Ascending aorta (tissue), 2 donors: ENCODE results near the gene CFI. TPM values are rescaled to one million over a fixed set of nuclear protein-coding genes. Genes with fewer than 3 reads are reported as not detected.

Source experiments
- DNase-seq, 2 donors: peaks; one replicate each; pipeline ENCODE4 v3.0.0-alpha.2; 2019; ENCODE audit warnings: low spot score in 2 of 2
- H3K27ac ChIP-seq, 2 donors: fragments of 200-600 bp; sonication (generic); one replicate each; pipeline ENCODE4 v1.5.1; 2016 to 2017; ENCODE audit warnings: mild to moderate bottlenecking in 1 of 2
- H3K27me3 ChIP-seq: fragments of 200-600 bp; sonication (generic); one replicate; pipeline ENCODE4 v1.5.1; 2017
- H3K36me3 ChIP-seq, 2 donors: fragments of 200-600 bp; sonication (generic); one replicate each; pipeline ENCODE4 v1.5.1; 2016
- H3K4me1 ChIP-seq, 2 donors: fragments of 200-600 bp; sonication (generic); one replicate each; pipeline ENCODE4 v1.5.1; 2016 to 2017; ENCODE audit warnings: mild to moderate bottlenecking in 1 of 2
- H3K4me3 ChIP-seq, 2 donors: fragments of 200-600 bp; sonication (generic); one replicate each; pipeline ENCODE4 v1.5.1; 2016 to 2017; ENCODE audit warnings: mild to moderate bottlenecking in 1 of 2
- H3K9me3 ChIP-seq, 2 donors: fragments of 200-600 bp; sonication (generic); one replicate each; pipeline ENCODE4 v1.5.1; 2016
- intact Hi-C: fragments of 100-400 bp; cut with DNase I; formaldehyde crosslinking; loops from one replicate; pipeline ENCODE4 v1.15.1; 2023
- total RNA-seq: library from RNA; depleted of rRNA; stranded (reverse); fragments of >200 nt; gene quantifications from one replicate; pipeline ENCODE4 v1.1.0, GENCODE V29; 2016
- TF ChIP-seq, protein P1 (sequence below), 3 experiments: fragments of 200-600 bp in 2 of 3; fragments of 450-650 bp in 1 of 3; sonication (generic) in 2 of 3; IDR thresholded peaks; one replicate each; pipeline ENCODE4 v1.5.1; 2016 to 2019; ENCODE audit warnings: antibody characterized with exemption in 3 of 3, mild to moderate bottlenecking in 1 of 3, moderate library complexity in 1 of 3

The CFI gene
- total RNA-seq, 1 donor from 2014 or later, result 17.8 TPM

DNA sequence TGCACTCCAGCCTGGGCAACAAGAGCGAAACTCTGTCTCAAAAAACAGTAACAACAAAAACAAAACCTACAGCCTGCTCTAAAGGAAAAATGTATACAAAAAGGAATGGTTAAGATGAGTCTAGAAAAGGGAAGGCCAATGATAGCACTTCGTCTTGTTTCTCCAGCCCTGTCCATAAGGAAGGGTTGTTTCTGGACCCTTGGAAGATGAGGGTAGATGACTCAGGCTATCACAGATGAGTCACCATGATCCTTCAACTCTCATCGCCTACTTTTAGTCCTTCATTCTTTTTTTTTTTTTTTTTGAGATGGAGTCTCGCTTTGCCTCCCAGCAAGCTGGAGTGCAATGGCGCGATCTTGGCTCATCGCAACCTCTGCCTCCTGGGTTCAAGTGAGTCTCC, 80.8 kb downstream of the CFI start:
- H3K4me3 ChIP-seq, result no peak overlapping the region
- H3K9me3 ChIP-seq, result no peaks in the 10 kb centered on the region
- TF ChIP-seq, protein P1, sequence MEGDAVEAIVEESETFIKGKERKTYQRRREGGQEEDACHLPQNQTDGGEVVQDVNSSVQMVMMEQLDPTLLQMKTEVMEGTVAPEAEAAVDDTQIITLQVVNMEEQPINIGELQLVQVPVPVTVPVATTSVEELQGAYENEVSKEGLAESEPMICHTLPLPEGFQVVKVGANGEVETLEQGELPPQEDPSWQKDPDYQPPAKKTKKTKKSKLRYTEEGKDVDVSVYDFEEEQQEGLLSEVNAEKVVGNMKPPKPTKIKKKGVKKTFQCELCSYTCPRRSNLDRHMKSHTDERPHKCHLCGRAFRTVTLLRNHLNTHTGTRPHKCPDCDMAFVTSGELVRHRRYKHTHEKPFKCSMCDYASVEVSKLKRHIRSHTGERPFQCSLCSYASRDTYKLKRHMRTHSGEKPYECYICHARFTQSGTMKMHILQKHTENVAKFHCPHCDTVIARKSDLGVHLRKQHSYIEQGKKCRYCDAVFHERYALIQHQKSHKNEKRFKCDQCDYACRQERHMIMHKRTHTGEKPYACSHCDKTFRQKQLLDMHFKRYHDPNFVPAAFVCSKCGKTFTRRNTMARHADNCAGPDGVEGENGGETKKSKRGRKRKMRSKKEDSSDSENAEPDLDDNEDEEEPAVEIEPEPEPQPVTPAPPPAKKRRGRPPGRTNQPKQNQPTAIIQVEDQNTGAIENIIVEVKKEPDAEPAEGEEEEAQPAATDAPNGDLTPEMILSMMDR (IDR thresholded peaks at IDR 0.05), result no peak
- peaks cover 4 to 18% of the 10 kb centered on the region in 2 donors for H3K36me3 ChIP-seq
- no peak for DNase-seq
- H3K4me1 ChIP-seq, result no peaks in the 10 kb centered on the region
- intact Hi-C loops, result no loop called here
- H3K27me3 ChIP-seq, result no peaks in the 10 kb centered on the region
- H3K27ac ChIP-seq, result no peak overlapping the region

DNA sequence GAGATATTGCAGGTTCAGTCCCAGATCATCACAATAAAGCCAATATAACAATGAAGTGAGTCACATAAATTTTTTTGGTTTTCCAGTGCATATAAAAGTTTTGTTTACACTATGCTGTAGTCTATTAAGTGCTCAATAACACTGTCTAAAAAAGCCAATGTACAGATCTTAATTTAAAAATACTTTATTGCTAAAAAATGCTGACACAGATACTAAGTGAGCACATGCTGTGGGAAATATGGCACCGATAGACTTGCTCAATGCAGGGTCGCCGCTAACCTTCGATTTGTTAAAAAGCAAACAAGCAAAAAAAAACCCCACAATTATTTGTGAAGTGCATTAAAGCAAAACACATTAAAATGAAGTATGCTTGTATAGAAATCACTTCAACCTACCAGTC, 82.2 kb downstream of the CFI start:
- no peak for DNase-seq
- Histone ChIP-seq H3K36me3 (peaks cover 7 to 18% of the 10 kb centered on the region in 2 donors), H3K4me1 (no peaks in the 10 kb centered on the region), H3K27ac (no peak overlapping the region), H3K27me3 (no peaks in the 10 kb centered on the region), H3K4me3 (no peak overlapping the region), H3K9me3 (no peaks in the 10 kb centered on the region)
- TF ChIP-seq, protein P1 (IDR thresholded peaks at IDR 0.05), result no peak
- intact Hi-C loops, result no loop called here

DNA sequence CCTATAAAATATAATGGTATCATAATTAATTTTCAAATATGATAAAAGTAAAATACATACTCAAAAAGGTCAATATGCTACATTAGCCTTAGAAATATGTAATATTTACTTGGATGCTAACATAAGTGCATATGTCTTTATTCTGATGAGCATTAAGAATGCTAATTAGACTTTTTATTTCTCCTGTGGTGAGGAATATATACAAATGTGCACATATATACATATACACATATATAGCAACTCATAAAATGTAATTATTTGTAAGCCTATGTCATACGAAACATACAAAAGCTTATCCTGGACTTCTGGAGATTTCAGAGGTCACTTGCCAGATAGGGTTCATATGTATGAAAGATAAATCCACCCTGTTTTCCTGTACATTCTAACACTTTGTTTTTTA, 83.0 kb downstream of the CFI start:
- intact Hi-C loops, result no loop called here
- H3K36me3 ChIP-seq, result peaks cover 7 to 26% of the 10 kb centered on the region in 2 donors
- TF ChIP-seq, protein P1 (IDR thresholded peaks at IDR 0.05), result no peak
- no peak for DNase-seq
- H3K4me1 ChIP-seq, result no peaks in the 10 kb centered on the region
- H3K27ac ChIP-seq, result no peak overlapping the region
- H3K4me3 ChIP-seq, result no peak overlapping the region
- H3K9me3 ChIP-seq, result no peaks in the 10 kb centered on the region
- no peaks in the 10 kb centered on the region for H3K27me3 ChIP-seq

DNA sequence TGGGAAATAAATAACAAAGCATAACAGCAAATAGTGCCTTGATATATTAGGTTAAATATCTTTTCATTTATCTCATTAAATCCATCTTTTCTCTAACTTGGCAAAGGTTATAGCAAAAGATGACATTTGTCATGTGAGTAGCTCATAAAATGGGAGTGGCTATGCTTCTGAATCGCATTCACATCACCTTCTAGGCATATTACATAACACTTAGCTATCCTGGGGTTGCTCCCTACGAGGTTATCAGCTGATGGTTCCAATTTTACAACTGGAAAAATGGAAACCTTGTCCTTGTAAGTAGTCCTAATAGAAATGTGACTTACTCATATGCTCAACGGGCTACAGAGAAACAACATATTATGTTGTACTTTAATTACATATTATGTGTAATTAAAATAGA, 88.3 kb downstream of the CFI start:
- Histone ChIP-seq H3K36me3 (peaks cover 7 to 36% of the 10 kb centered on the region in 2 donors), H3K27ac (no peak overlapping the region), H3K4me1 (no peaks in the 10 kb centered on the region), H3K9me3 (no peaks in the 10 kb centered on the region), H3K4me3 (no peak overlapping the region), H3K27me3 (no peaks in the 10 kb centered on the region)
- no peak for DNase-seq
- intact Hi-C loops, result no loop called here
- TF ChIP-seq, protein P1 (IDR thresholded peaks at IDR 0.05), result no peak

DNA sequence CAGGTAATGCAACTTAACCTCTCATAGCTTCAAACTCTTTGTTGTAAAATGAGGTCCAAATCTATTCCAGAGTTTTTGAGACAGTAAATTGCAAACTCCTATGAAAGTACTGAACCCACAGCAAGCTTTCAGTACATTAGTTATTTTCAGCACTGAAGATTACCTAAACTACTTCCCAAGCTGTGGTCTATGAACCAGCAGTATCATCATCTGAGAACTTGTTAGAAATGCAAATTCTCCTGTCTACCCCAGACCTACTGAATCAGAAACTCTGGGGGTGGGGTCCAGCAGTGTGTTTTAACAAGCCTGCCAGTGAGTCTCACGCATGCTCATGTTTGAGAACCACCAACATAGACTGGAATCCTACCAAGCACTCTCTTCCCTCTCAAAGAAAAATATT, 92.8 kb downstream of the CFI start:
- no peaks in the 10 kb centered on the region for H3K27me3 ChIP-seq
- H3K27ac ChIP-seq, result no peak overlapping the region
- H3K4me1 ChIP-seq, result no peaks in the 10 kb centered on the region
- TF ChIP-seq, protein P1 (IDR thresholded peaks at IDR 0.05), result no peak
- H3K4me3 ChIP-seq, result no peak overlapping the region
- peaks cover 0 to 13% of the 10 kb centered on the region in 2 donors for H3K36me3 ChIP-seq
- H3K9me3 ChIP-seq, result no peaks in the 10 kb centered on the region
- DNase-seq, result no peak
- intact Hi-C loops, result no loop called here

DNA sequence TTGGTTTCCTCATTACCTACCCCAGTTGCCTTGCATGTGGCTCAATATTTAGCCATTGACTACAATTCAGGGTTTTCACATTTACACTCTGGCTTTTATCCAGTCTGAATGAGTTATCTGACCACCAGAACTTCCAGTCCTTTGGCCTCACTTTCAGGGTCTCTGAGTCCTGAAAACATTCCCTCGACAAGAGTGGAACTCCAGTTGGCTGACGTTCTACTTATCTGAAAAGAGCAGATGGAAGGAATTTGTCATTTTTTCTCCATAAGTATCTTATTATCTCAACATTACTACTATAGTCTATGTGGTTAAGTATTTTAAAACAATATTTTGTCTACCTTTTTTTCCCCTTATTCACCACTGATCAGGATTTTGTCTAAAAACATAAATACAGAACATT, 93.4 kb downstream of the CFI start:
- Histone ChIP-seq H3K9me3 (no peaks in the 10 kb centered on the region), H3K4me1 (peaks cover 0 to 4% of the 10 kb centered on the region in 2 donors), H3K27ac (no peak overlapping the region), H3K36me3 (peaks cover 0 to 7% of the 10 kb centered on the region in 2 donors), H3K4me3 (no peak overlapping the region), H3K27me3 (no peaks in the 10 kb centered on the region)
- TF ChIP-seq, protein P1 (IDR thresholded peaks at IDR 0.05), result no peak
- no peak for DNase-seq
- intact Hi-C loops, result no loop called here
